Fibroblast of pulmonary artery (primary cell): ENCODE measurements around the gene FLNB.

Experiments
- DNase-seq: peaks from one replicate; pipeline ENCODE4 v3.0.0-alpha.2; 2010; ENCODE audit warnings: low read depth
- H3K4me3 ChIP-seq: replicated peaks from 2 replicates; pipeline ENCODE4 v1.5.1; 2011; ENCODE audit warnings: low read depth, mild to moderate bottlenecking, control low read depth, low read length, moderate library complexity
- TF ChIP-seq, protein P1 (sequence below): IDR thresholded peaks from 2 replicates; pipeline ENCODE4 v1.5.1; 2011; ENCODE audit warnings: mild to moderate bottlenecking, control low read depth, low read length, inconsistent platforms; ENCODE audit errors: missing control alignments

The FLNB gene

DNA sequence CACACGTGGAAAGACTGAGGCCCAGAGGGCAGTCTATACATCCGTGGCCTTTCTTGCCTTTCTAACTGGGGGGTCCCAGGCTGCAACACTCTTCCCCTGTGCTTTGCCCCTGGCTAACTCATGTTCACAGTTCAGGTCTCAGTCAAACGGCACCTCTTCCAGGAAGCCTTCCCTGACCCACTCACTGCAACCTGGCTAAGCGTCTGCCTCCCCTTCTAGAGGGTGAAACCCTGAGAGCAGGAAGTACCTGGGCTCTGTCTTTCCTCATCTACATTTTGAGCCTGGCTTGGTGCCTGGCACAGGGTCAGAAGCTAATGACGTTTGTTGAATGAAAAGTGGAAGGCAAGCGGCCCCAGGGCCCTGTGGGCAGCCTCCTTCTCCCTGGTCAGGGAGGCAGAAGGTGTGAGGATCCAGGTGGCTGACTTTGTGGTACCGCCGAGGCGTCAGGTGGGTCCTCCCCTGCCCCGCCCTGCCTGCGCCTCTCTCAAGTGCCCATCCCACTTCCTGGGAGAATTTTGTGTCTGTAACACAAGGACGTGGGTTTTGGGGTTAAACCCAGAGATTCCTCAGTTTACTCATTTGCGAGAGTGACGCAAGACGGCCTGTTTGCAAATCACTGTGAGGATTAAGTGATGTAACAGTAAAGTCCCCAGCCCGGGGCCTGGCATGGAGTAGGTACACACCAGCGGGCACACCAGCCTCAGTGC lies 170.5 kb downstream of the FLNB start:
- TF ChIP-seq, protein P1, sequence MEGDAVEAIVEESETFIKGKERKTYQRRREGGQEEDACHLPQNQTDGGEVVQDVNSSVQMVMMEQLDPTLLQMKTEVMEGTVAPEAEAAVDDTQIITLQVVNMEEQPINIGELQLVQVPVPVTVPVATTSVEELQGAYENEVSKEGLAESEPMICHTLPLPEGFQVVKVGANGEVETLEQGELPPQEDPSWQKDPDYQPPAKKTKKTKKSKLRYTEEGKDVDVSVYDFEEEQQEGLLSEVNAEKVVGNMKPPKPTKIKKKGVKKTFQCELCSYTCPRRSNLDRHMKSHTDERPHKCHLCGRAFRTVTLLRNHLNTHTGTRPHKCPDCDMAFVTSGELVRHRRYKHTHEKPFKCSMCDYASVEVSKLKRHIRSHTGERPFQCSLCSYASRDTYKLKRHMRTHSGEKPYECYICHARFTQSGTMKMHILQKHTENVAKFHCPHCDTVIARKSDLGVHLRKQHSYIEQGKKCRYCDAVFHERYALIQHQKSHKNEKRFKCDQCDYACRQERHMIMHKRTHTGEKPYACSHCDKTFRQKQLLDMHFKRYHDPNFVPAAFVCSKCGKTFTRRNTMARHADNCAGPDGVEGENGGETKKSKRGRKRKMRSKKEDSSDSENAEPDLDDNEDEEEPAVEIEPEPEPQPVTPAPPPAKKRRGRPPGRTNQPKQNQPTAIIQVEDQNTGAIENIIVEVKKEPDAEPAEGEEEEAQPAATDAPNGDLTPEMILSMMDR = no peak
- no peak for DNase-seq
- H3K4me3 ChIP-seq = no peak overlapping the region

DNA sequence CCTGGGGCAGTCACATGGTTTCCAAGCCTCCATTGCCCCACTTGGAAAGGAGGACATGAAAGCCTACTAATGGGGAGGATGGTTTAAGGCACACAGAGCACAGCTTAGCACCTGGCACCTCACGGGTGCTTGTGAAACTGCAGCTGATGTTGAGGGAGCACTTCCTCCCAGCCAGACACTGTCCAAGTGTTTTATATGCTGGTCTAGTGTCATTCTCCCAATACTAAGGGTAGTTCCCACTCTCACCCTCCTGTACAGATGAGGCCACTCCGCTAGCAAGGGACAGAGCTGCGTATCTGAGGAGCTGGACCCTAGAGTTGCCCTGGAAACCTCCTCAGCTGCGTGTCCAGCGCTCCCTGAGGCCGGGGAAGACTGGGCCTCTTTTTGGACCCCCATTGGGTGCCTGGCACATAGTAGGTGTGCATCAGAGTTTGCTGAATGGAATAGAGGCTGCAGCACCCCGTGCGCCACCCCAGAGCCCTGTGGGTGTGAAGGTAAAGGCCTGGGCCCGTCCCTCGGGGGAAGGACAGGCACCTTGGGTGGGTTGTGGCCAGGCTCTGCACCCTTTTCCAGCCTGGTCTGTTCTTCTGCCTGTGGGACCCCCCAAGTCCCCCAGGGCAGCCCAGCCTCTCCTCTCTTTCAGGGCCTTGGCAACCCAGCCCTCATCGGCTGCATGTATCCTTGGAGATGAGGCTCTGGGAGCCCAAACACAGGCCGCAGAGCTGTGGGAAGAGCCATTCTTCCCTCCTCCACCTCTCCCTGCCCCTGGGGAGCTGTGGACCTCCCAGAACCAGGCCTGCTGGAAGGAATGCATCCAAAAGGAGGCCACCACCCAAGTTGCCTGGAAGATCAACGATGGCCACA lies 171.2 kb downstream of the FLNB start:
- H3K4me3 ChIP-seq = no peak overlapping the region
- TF ChIP-seq, protein P1 = no peak

DNA sequence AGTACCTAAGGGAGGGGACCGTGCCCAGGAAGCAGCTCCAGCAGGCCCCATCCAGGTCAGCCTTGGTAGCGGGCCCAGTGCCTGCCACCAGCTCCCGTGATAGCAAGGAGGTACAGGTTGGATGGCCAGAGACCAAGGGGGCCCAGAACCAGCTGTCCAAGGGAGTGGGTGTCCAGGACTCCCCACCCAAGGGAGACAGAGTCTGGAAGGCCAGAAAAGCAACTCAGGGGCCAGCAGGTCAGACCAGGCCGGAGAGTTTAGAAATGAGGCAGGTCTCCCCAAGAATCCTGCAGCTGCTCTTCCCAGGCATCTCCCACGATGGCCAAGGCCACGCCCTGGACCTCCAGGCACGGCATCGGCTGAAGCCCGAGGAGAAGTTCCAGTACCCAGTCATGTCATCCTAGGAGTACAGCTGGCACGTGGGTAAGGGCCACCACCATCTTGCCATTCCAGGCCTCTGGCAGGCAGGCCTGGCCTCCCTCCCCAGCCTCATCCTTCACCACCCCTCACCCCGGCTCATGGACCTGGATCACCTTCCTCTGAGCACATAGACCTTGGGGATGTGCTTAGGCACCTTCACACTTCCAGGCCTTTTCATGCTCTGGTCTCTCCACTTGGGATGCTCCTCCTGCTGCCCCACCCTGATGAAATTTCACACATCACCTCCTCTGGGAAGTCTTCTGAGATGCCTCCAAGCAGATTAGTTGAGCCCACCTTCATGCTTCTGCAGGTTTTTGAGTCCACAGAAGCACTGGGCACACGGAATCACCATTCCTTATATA lies 172.1 kb downstream of the FLNB start:
- no peak for DNase-seq
- TF ChIP-seq, protein P1 = no peak
- H3K4me3 ChIP-seq = no peak overlapping the region

More for the DNA sequence above, 171.2 kb downstream of the FLNB start:
- no peak for DNase-seq

DNA sequence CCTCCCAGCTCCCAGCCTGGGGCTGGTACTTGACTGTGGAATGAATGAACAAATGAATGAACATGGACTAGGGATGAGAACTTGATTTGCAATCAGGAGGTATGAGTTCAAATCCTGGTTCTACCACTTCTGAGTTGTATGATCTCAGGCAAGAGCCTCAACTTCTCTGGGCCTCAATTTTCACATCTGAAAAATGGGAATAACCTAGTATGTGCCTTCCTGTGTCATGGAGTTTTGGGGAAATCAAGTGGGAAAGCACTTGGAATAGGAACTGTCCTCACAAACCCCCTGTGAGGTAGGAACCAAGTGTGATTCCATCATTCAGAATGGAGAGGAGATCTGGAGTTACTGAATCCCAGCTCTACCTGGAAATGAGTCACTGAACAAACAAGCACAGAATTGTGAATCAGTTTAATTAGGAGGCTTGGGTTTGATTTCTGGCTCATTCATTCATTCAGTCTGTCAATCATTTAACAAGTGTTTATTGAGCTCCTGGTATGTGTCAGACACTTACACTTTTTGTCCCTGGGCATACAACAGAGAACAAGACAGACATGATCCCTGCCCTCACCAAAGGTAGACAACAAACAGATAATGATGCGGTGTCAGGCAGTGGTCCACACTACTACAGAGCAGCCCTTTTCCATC lies 172.8 kb downstream of the FLNB start:
- H3K4me3 ChIP-seq = no peak overlapping the region
- TF ChIP-seq, protein P1 = no peak
- no peak for DNase-seq

DNA sequence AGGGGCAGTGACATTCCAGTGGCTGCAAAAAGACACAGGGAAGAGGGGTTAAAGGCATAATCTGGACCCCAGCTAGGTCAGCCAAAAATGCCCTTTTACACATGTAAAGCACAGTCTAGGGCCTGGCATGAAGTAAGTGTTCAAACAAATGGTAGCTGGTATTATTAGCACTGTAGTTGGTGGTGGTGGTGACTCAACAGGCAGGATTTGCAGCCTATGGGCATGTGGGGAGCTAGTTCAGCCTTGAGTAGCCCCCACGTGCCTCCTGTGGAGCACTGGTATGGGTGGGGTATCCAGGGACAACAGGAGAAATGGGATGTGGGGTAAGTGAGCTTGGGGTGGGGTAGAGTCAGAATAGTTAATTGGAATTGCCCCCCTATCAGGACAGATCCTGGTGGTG lies 175.0 kb downstream of the FLNB start:
- DNase-seq = no peak
- no peak overlapping the region for H3K4me3 ChIP-seq
- TF ChIP-seq, protein P1 = no peak

DNA sequence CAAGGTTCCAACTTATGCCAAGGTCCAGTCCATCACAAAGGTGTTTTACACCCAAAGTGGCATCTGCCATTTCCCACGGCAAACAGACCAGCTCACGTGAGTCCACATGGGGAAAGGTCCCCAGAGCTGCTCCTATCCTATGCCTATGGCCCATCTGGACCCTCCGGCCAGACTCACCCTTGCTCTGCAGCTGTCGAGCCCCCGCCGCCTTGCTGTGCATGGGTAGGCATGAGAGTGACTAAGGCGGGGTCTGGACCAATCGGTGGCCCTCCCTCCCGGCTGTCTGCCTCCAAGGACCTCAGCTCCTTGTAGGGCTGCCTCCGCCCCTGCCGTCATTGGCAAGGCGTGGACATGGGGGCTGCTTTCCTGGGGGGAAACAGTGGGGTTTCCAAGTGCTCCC lies 175.7 kb downstream of the FLNB start:
- no peak overlapping the region for H3K4me3 ChIP-seq
- DNase-seq = no peak
- TF ChIP-seq, protein P1 = no peak
